22Rv1 (cell line): ENCODE measurements around the gene EXOC4.

Experiments used
- H3K27ac ChIP-seq: fragments of 450-650 bp; 2 replicates; pipeline ENCODE4 v1.5.1; 2017
- CTCF ChIP-seq: fragments of 450-650 bp; IDR thresholded peaks from 2 replicates; pipeline ENCODE4 v1.5.1; 2017; ENCODE audit warnings: mild to moderate bottlenecking
- ZFX ChIP-seq: fragments of 450-650 bp; IDR thresholded peaks from 2 replicates; pipeline ENCODE4 v1.6.1; 2017; ENCODE audit warnings: antibody characterized with exemption, borderline replicate concordance

The EXOC4 gene

GRCh38 chr7:134078991-134079390, 826.1 kb downstream of the EXOC4 start:
- no peak for TF ChIP-seq ZFX
- no peak for TF ChIP-seq CTCF

GRCh38 chr7:134081695-134082094, 828.8 kb downstream of the EXOC4 start:
- no peak overlapping the region for H3K27ac ChIP-seq
- TF ChIP-seq ZFX (no peak), CTCF (no peak)

More at GRCh38 chr7:134078991-134079390, 826.1 kb downstream of the EXOC4 start:
- no peak overlapping the region for H3K27ac ChIP-seq

- TF ChIP-seq ZFX (no peak), CTCF (no peak)
- no peak overlapping the region for H3K27ac ChIP-seq
Observed at GRCh38 chr7:134083766-134084487, 831.0 kb downstream of the EXOC4 start.

GRCh38 chr7:134084488-134085144, 831.7 kb downstream of the EXOC4 start:
- TF ChIP-seq CTCF (no peak), ZFX (no peak)
- H3K27ac ChIP-seq, result no peak overlapping the region

- no peak overlapping the region for H3K27ac ChIP-seq
Observed at GRCh38 chr7:134085311-134085710, 832.4 kb downstream of the EXOC4 start.

GRCh38 chr7:134086998-134087735, 834.3 kb downstream of the EXOC4 start:
- no peak overlapping the region for H3K27ac ChIP-seq

More at GRCh38 chr7:134085311-134085710, 832.4 kb downstream of the EXOC4 start:
- TF ChIP-seq ZFX (no peak), CTCF (no peak)

More at GRCh38 chr7:134086998-134087735, 834.3 kb downstream of the EXOC4 start:
- TF ChIP-seq CTCF (no peak), ZFX (no peak)
